H1 (cell line): ENCODE results near the gene RPL31. TPM values are rescaled to one million over a fixed set of nuclear protein-coding genes. Genes with fewer than 3 reads are reported as not detected.

Experiments
- CTCF ChIA-PET: fragments of 300-600 bp; sonication (Branson Sonifier 250); formaldehyde crosslinking; loops from one replicate; lab custom pipeline; 2021; ENCODE audit not compliant: partially characterized antibody; lab: Charles Lee
- POLR2A ChIA-PET: fragments of 300-600 bp; sonication (Branson Sonifier 250); formaldehyde crosslinking; loops from one replicate; lab custom pipeline; 2021; ENCODE audit warnings: inconsistent platforms; ENCODE audit not compliant: partially characterized antibody; lab: Charles Lee
- DNase-seq, 2 experiments: peaks; one replicate each; pipeline versions ENCODE4 v3.0.0 to v3.0.0-alpha.2; 2010 to 2022; ENCODE audit warnings: low spot score in 2 of 2, low read depth in 1 of 2, mixed read lengths in 1 of 2
- FAIRE-seq: peaks from 2 replicates; lab custom pipeline; 2011; peaks lifted over from hg19 to GRCh38; lab: Jason Lieb, UNC
- H2AFZ ChIP-seq: 2 replicates; pipeline ENCODE4 v1.8.1; 2012; ENCODE audit warnings: low read length, inconsistent platforms
- H2AK5ac ChIP-seq: 2 replicates; pipeline ENCODE4 v1.6.1; 2013; ENCODE audit warnings: low read depth, low read length
- H2BK120ac ChIP-seq: replicated peaks from 2 replicates; pipeline ENCODE3; 2013; ENCODE audit warnings: low read depth, low read length, inconsistent platforms
- H2BK12ac ChIP-seq: 2 replicates; pipeline ENCODE4 v1.6.1; 2013; ENCODE audit warnings: low read depth, low read length
- H2BK15ac ChIP-seq: 2 replicates; pipeline ENCODE4 v1.6.1; 2013; ENCODE audit warnings: low read length
- H2BK20ac ChIP-seq: 2 replicates; pipeline ENCODE4 v1.6.1; 2013; ENCODE audit warnings: low read length
- H2BK5ac ChIP-seq: 2 replicates; pipeline ENCODE4 v1.6.1; 2013; ENCODE audit warnings: low read depth, low read length
- H3K14ac ChIP-seq: 2 replicates; pipeline ENCODE4 v1.6.1; 2013; ENCODE audit warnings: inconsistent platforms; ENCODE audit not compliant: insufficient read length
- H3K18ac ChIP-seq: 2 replicates; pipeline ENCODE4 v1.6.1; 2013; ENCODE audit warnings: low read length; ENCODE audit errors: extremely low read depth
- H3K23ac ChIP-seq: 2 replicates; pipeline ENCODE4 v1.6.1; 2013; ENCODE audit warnings: inconsistent platforms; ENCODE audit not compliant: insufficient read length
- H3K23me2 ChIP-seq: 2 replicates; pipeline ENCODE4 v1.6.1; 2013; ENCODE audit warnings: low read depth, low read length
- H3K27ac ChIP-seq: 2 replicates; pipeline ENCODE4 v1.6.1; 2011; ENCODE audit warnings: low read depth, low read length, inconsistent platforms
- H3K27me3 ChIP-seq, 4 experiments: replicated peaks in 1 of 4; 1 replicate in 1 of 4; 2 replicates in 3 of 4; pipeline versions ENCODE4 v1.6.1 to v1.8.1; 2011 to 2013; ENCODE audit warnings: low read length in 3 of 4, mild to moderate bottlenecking in 3 of 4, inconsistent platforms in 2 of 4, mixed read lengths in 2 of 4, moderate library complexity in 1 of 4; ENCODE audit not compliant: control insufficient read depth in 3 of 4, insufficient read depth in 3 of 4; ENCODE audit errors: extremely low read depth in 1 of 4
- H3K36me3 ChIP-seq, 4 experiments: 2 replicates each; pipeline versions ENCODE4 v1.6.1 to v1.8.1; 2011 to 2013; ENCODE audit warnings: mild to moderate bottlenecking in 4 of 4, low read length in 3 of 4, moderate library complexity in 2 of 4, control low read depth in 1 of 4, inconsistent platforms in 1 of 4; ENCODE audit not compliant: insufficient read depth in 4 of 4, control insufficient read depth in 2 of 4
- H3K4ac ChIP-seq: replicated peaks from 2 replicates; pipeline ENCODE3; 2013; ENCODE audit warnings: low read length, low read depth, mixed read lengths, inconsistent platforms; ENCODE audit not compliant: insufficient read length
- H3K4me1 ChIP-seq, 4 experiments: replicated peaks in 1 of 4; 1 replicate in 1 of 4; 2 replicates in 3 of 4; pipeline versions ENCODE4 v1.6.1 to v1.8.1; 2011 to 2013; ENCODE audit warnings: low read length in 3 of 4, inconsistent platforms in 2 of 4, mixed read lengths in 1 of 4; ENCODE audit not compliant: insufficient read depth in 4 of 4, control insufficient read depth in 3 of 4
- H3K4me2 ChIP-seq, 2 experiments: 2 replicates each; pipeline versions ENCODE4 v1.6.1 to v1.8.1; 2011 to 2013; ENCODE audit warnings: low read depth in 2 of 2, low read length in 2 of 2, control low read depth in 1 of 2, inconsistent platforms in 1 of 2, mild to moderate bottlenecking in 1 of 2; ENCODE audit not compliant: insufficient read depth in 1 of 2
- H3K4me3 ChIP-seq, 4 experiments: fragments of 200-600, 300-600 bp in 1 of 4; sonication (generic), shearing (Covaris generic), sonication (Bioruptor Twin) in 1 of 4; 2 replicates each; pipeline versions ENCODE4 v1.5.1 to v1.8.1; 2011 to 2016; ENCODE audit warnings: low read length in 4 of 4, low read depth in 3 of 4, control low read depth in 2 of 4, inconsistent platforms in 2 of 4, mild to moderate bottlenecking in 2 of 4, mixed read lengths in 1 of 4, moderate library complexity in 1 of 4; ENCODE audit not compliant: insufficient read depth in 2 of 4; ENCODE audit errors: extremely low read depth in 1 of 4
- H3K56ac ChIP-seq: replicated peaks from 2 replicates; pipeline ENCODE3; 2013; ENCODE audit warnings: low read depth, mild to moderate bottlenecking, mixed read lengths, low read length, inconsistent platforms; ENCODE audit not compliant: insufficient read length
- H3K79me1 ChIP-seq: 2 replicates; pipeline ENCODE4 v1.6.1; 2013; ENCODE audit warnings: low read depth, low read length, control low read depth
- H3K79me2 ChIP-seq, 2 experiments: 2 replicates each; pipeline versions ENCODE4 v1.6.1 to v1.8.1; 2012 to 2013; ENCODE audit warnings: low read length in 2 of 2, mild to moderate bottlenecking in 2 of 2, inconsistent platforms in 1 of 2; ENCODE audit not compliant: insufficient read depth in 2 of 2, control insufficient read depth in 1 of 2
- H3K9ac ChIP-seq, 4 experiments: replicated peaks in 1 of 4; 1 replicate in 1 of 4; 2 replicates in 3 of 4; pipeline versions ENCODE4 v1.6.1 to v1.8.1; 2011 to 2013; ENCODE audit warnings: low read depth in 3 of 4, low read length in 3 of 4, control low read depth in 2 of 4, mild to moderate bottlenecking in 2 of 4, moderate library complexity in 2 of 4, inconsistent platforms in 1 of 4; ENCODE audit errors: extremely low read depth in 1 of 4
- H3K9me3 ChIP-seq, 2 experiments: 2 replicates each; pipeline versions ENCODE4 v1.6.1 to v1.8.1; 2012 to 2013; ENCODE audit warnings: mild to moderate bottlenecking in 2 of 2, moderate library complexity in 2 of 2, control low read depth in 1 of 2, inconsistent platforms in 1 of 2, low read depth in 1 of 2, low read length in 1 of 2, mixed read lengths in 1 of 2; ENCODE audit not compliant: insufficient read depth in 2 of 2
- H4K20me1 ChIP-seq, 2 experiments: replicated peaks in 1 of 2; 2 replicates each; pipeline versions ENCODE3 to v1.8.1; 2011 to 2013; ENCODE audit warnings: inconsistent platforms in 2 of 2, low read length in 2 of 2, mild to moderate bottlenecking in 1 of 2; ENCODE audit not compliant: insufficient read depth in 2 of 2, control insufficient read depth in 1 of 2
- H4K5ac ChIP-seq: 2 replicates; pipeline ENCODE4 v1.6.1; 2013; ENCODE audit warnings: low read length, low read depth, mixed read lengths, inconsistent platforms; ENCODE audit not compliant: insufficient read length
- H4K8ac ChIP-seq: 2 replicates; pipeline ENCODE4 v1.8.0; 2013; ENCODE audit warnings: mild to moderate bottlenecking, moderate library complexity, low read length, inconsistent platforms; ENCODE audit not compliant: insufficient read depth; ENCODE audit errors: extremely low read depth
- H4K91ac ChIP-seq: replicated peaks from 2 replicates; pipeline ENCODE3; 2013; ENCODE audit warnings: low read length, mixed read lengths, inconsistent platforms; ENCODE audit not compliant: insufficient read length
- BRCA1 ChIP-seq: IDR thresholded peaks from 2 replicates; pipeline ENCODE4 v1.6.1; 2012; ENCODE audit warnings: low read depth, low read length, improper control_type of control experiment
- CREB1 ChIP-seq: IDR thresholded peaks from 2 replicates; pipeline ENCODE4 v1.6.1; 2012; ENCODE audit warnings: inconsistent platforms
- EGR1 ChIP-seq: IDR thresholded peaks from 2 replicates; pipeline ENCODE4 v1.6.1; 2011; ENCODE audit warnings: low read depth, low read length, borderline replicate concordance
- JUN ChIP-seq: IDR thresholded peaks from 2 replicates; pipeline ENCODE4 v1.6.1; 2011; ENCODE audit warnings: low read depth, mild to moderate bottlenecking, improper control_type of control experiment, low read length
- MAFK ChIP-seq: IDR thresholded peaks from 2 replicates; pipeline ENCODE4 v1.6.1; 2012; ENCODE audit warnings: low read depth, mild to moderate bottlenecking, improper control_type of control experiment, low read length
- NANOG ChIP-seq: IDR thresholded peaks from 2 replicates; pipeline ENCODE4 v1.6.1; 2011; ENCODE audit warnings: low read length, low read depth, mild to moderate bottlenecking, inconsistent platforms; ENCODE audit not compliant: insufficient read depth, poor library complexity, severe bottlenecking
- PHF8 ChIP-seq: fragments of 200-600 bp; sonication (generic); conservative IDR thresholded peaks from 2 replicates; pipeline ENCODE4 v1.7.1; 2012; ENCODE audit warnings: low read depth, mild to moderate bottlenecking, inconsistent platforms, low read length, moderate library complexity
- RFX5 ChIP-seq: IDR thresholded peaks from 2 replicates; pipeline ENCODE4 v1.6.1; 2011; ENCODE audit warnings: low read depth, low read length, improper control_type of control experiment, borderline replicate concordance
- RNF2 ChIP-seq: fragments of 200-900, 300-1000 bp; sonication (generic); IDR thresholded peaks from 2 replicates; pipeline ENCODE4 v1.7.1; 2016; ENCODE audit warnings: borderline replicate concordance, low read depth, mild to moderate bottlenecking, antibody characterized with exemption, low read length; ENCODE audit not compliant: poor library complexity, severe bottlenecking; ENCODE audit errors: missing control alignments
- SIRT6 ChIP-seq: IDR thresholded peaks from one replicate; pipeline ENCODE4 v1.7.1; 2012; ENCODE audit warnings: low read length, inconsistent platforms
- SP1 ChIP-seq: IDR thresholded peaks from 2 replicates; pipeline ENCODE4 v1.6.1; 2011; ENCODE audit warnings: low read depth, low read length
- TAF1 ChIP-seq: IDR thresholded peaks from 2 replicates; pipeline ENCODE4 v1.6.1; 2011; ENCODE audit warnings: mild to moderate bottlenecking, low read depth, low read length
- WGBS, 2 experiments: shearing (Covaris generic) in 1 of 2; methylation state at CpG; one replicate each; pipeline versions ENCODE4 v1.1.6 to v1.1.7; 2013 to 2015; ENCODE audit warnings: low lambda C conversion rate in 2 of 2, mixed read lengths in 2 of 2, inconsistent platforms in 1 of 2, low coverage in 1 of 2, missing lambda C conversion rate in 1 of 2; ENCODE audit not compliant: insufficient replicate concordance in 2 of 2, insufficient coverage in 1 of 2, insufficient read length in 1 of 2; ENCODE audit errors: extremely low coverage in 1 of 2, missing lambda C conversion rate in 1 of 2; 5-methylcytosine and 5-hydroxymethylcytosine counted together
- polyA plus RNA-seq, 7 experiments: library from polyadenylated mRNA; depleted of rRNA in 3 of 7; stranded (reverse) in 5 of 7; unstranded in 2 of 7; fragments of >200 nt in 5 of 7; fragments of 200-250 nt in 2 of 7; gene quantifications; 1 replicate in 5 of 7; 2 replicates in 1 of 7; 4 replicates in 1 of 7; pipeline versions ENCODE4 v1.2.1 to v1.2.3, GENCODE V29; 2011 to 2013; ENCODE audit warnings: missing spikeins in 2 of 7, mixed read lengths in 2 of 7
- total RNA-seq: library from RNA; stranded (reverse); fragmentation: NEBNext Ultra II Directional; extraction: Animal tissue kit (Norgen Biotek cat#: 25700); gene quantifications from 2 replicates; pipeline ENCODE4 v1.2.1, GENCODE V29; 2021
- TF ChIP-seq, protein P1 (sequence below): IDR thresholded peaks from 2 replicates; pipeline ENCODE4 v1.6.1; 2011; ENCODE audit warnings: low read length, improper control_type of control experiment

The RPL31 gene
- total and polyA plus RNA-seq, 2 of the 8 experiments (the other 6 are each of a cell fraction or from before 2014, with no cell fraction given) = 1,463 to 1,722 TPM

DNA sequence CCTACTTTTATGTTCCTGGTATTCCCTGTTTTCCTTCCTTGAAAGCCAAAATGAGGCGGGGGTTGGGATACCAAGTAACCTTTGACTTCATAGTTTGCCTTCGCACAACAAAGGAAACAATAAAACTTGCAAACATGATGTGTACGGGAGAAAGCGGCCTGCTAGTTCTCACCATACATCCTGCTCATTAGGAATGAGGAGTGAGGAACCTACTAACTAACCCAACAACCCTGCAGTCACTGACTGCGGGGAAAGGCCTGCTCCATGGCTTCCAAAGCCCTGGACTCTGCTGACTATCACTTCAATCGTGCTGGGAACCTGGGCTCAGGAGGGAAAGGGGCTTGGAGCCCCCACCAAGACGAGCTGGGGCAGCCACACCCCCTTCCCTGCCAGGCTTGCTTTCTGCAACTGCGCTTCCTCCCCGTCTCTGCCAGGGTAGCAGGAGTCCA, 24.2 kb downstream of the RPL31 start:
- Histone ChIP-seq H3K27me3 (no peaks in the 10 kb centered on the region), H3K14ac (no peak overlapping the region), H3K4ac (no peak overlapping the region), H3K79me1 (no peaks in the 10 kb centered on the region), H2AK5ac (no peak overlapping the region), H2BK12ac (peak overlapping the region; percentile 11; the same call in 1 of the 2 replicates), H3K9ac (no peak overlapping the region; a peak in 1 of 7 replicates), H2BK5ac (no peak overlapping the region), H4K20me1 (peaks cover 0 to 4% of the 10 kb centered on the region in 2 experiments), H2AFZ (no peak overlapping the region), H3K18ac (0 out of 2 replicates have a peak overlapping the region, but pooled peaks have one; percentile 51), H3K56ac (no peak overlapping the region), H4K91ac (no peak overlapping the region), H3K4me2 (peak overlapping the region; percentile 28 to 31; a peak in 3 of 4 replicates), H3K36me3 (peaks cover 0 to 25% (median 5%) of the 10 kb centered on the region in 4 experiments; a peak in 6 of 8 replicates), H3K23ac (no peak overlapping the region), H4K5ac (no peak overlapping the region), H2BK20ac (no peak overlapping the region), H2BK15ac (no peak overlapping the region), H2BK120ac (no peak overlapping the region), H4K8ac (no peak overlapping the region), H3K4me3 (no peak overlapping the region; a peak in 1 of 8 replicates), H3K23me2 (no peaks in the 10 kb centered on the region), H3K9me3 (no peaks in the 10 kb centered on the region), H3K79me2 (no peaks in the 10 kb centered on the region), H3K27ac (peak overlapping the region; percentile 30; the same call in 1 of the 2 replicates), H3K4me1 (peaks cover 2 to 9% (median 5%) of the 10 kb centered on the region in 4 experiments; a peak in 5 of 7 replicates)
- DNase-seq (no peak), FAIRE-seq (no peak)
- WGBS, 2 experiments = 60% methylated on average over 9 of the region's 9 CpGs; no CpG with 5 or more reads in 1 of the 2 experiments
- CTCF ChIA-PET = interaction anchor here (0.8 to 3.9 kb wide), 12 partner anchors 10 to 418 kb away, joined by 3 to 37 read pairs (median 4); partner anchors contain the start of gene TBC1D8
- POLR2A ChIA-PET = interaction anchor here (2.6 to 4.1 kb wide), 2 partner anchors 19 to 23 kb away, joined by 14 to 29 read pairs; partner anchors contain the start of gene RPL31
- TF ChIP-seq EGR1 (no peak), JUN (no peak), SIRT6 (no peak), MAFK (no peak), RNF2 (no peak), BRCA1 (no peak), RFX5 (no peak), NANOG (no peak), SP1 (no peak), TAF1 (no peak), PHF8 (no peak), CREB1 (no peak)
- TF ChIP-seq, protein P1, sequence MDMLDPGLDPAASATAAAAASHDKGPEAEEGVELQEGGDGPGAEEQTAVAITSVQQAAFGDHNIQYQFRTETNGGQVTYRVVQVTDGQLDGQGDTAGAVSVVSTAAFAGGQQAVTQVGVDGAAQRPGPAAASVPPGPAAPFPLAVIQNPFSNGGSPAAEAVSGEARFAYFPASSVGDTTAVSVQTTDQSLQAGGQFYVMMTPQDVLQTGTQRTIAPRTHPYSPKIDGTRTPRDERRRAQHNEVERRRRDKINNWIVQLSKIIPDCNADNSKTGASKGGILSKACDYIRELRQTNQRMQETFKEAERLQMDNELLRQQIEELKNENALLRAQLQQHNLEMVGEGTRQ = no peak
